IMR-90 (cell line): ENCODE data around the gene LBH. TPM values are rescaled to one million over a fixed set of nuclear protein-coding genes. Genes with fewer than 3 reads are reported as not detected.

Experiments used
- ATAC-seq: fragments of 200-7000 bp; cut with Tn5 transposase; 2 replicates; pipeline ENCODE4 v1.9.1; 2020; ENCODE audit warnings: low read depth, mild to moderate bottlenecking, moderate library complexity
- BruUV-seq: library from RNA; stranded (reverse); fragments of 400-500 nt; replicated peaks from 2 replicates; lab custom pipeline; 2021; lab: Mats Ljungman, UMichigan
- CTCF ChIA-PET: fragments of 300-600 bp; formaldehyde crosslinking; extraction: SDS; loops from one replicate; lab custom pipeline; 2021; ENCODE audit warnings: antibody characterized with exemption; lab: Yijun Ruan, JAX
- POLR2A ChIA-PET: fragments of 300-600 bp; sonication (Branson Sonifier 250); formaldehyde crosslinking; loops from one replicate; lab custom pipeline; 2022; ENCODE audit warnings: antibody characterized with exemption; ENCODE audit not compliant: unreplicated experiment; lab: Charles Lee
- DNase-seq: peaks from one replicate; pipeline ENCODE4 v3.0.0; 2013
- H2AFZ ChIP-seq: replicated peaks from 2 replicates; pipeline ENCODE3; 2013; ENCODE audit warnings: low read length, mild to moderate bottlenecking; ENCODE audit not compliant: poor library complexity
- H2AK5ac ChIP-seq: 2 replicates; pipeline ENCODE4 v1.6.1; 2013; ENCODE audit warnings: low read depth, low read length, inconsistent platforms
- H2AK9ac ChIP-seq: replicated peaks from 2 replicates; pipeline ENCODE3; 2013; ENCODE audit warnings: mild to moderate bottlenecking, low read depth, low read length, moderate library complexity; ENCODE audit not compliant: poor library complexity
- H2BK120ac ChIP-seq: 2 replicates; pipeline ENCODE4 v1.6.1; 2013; ENCODE audit warnings: low read depth, low read length, inconsistent platforms
- H2BK15ac ChIP-seq: 3 replicates; pipeline ENCODE4 v1.6.1; 2013; ENCODE audit warnings: low read depth, low read length, inconsistent platforms
- H2BK20ac ChIP-seq: 2 replicates; pipeline ENCODE4 v1.6.1; 2013; ENCODE audit warnings: low read depth, mild to moderate bottlenecking, inconsistent platforms, low read length, moderate library complexity
- H2BK5ac ChIP-seq: 2 replicates; pipeline ENCODE4 v1.6.1; 2013; ENCODE audit warnings: mild to moderate bottlenecking, low read depth, low read length, inconsistent platforms; ENCODE audit not compliant: poor library complexity, severe bottlenecking
- H3K14ac ChIP-seq: replicated peaks from 2 replicates; pipeline ENCODE4 v1.6.1; 2013; ENCODE audit warnings: low read depth, low read length, inconsistent platforms
- H3K18ac ChIP-seq: 2 replicates; pipeline ENCODE4 v1.6.1; 2013; ENCODE audit warnings: low read depth, low read length, control low read depth
- H3K23ac ChIP-seq: 2 replicates; pipeline ENCODE4 v1.6.1; 2013; ENCODE audit warnings: low read depth, low read length, inconsistent platforms
- H3K27ac ChIP-seq: 2 replicates; pipeline ENCODE4 v1.5.1; 2013; ENCODE audit warnings: mild to moderate bottlenecking, control low read depth, low read length; ENCODE audit not compliant: insufficient read depth
- H3K27me3 ChIP-seq: 2 replicates; pipeline ENCODE4 v1.6.1; 2013; ENCODE audit warnings: low read length; ENCODE audit not compliant: control insufficient read depth, insufficient read depth
- H3K36me3 ChIP-seq: 2 replicates; pipeline ENCODE4 v1.6.1; 2013; ENCODE audit warnings: low read length, mixed read lengths; ENCODE audit not compliant: control insufficient read depth, insufficient read depth
- H3K4ac ChIP-seq: 2 replicates; pipeline ENCODE4 v1.6.1; 2013; ENCODE audit warnings: low read depth, low read length, inconsistent platforms
- H3K4me1 ChIP-seq: 2 replicates; pipeline ENCODE4 v1.6.1; 2013; ENCODE audit warnings: low read length, mixed read lengths; ENCODE audit not compliant: control insufficient read depth, insufficient read depth
- H3K4me2 ChIP-seq: 2 replicates; pipeline ENCODE4 v1.6.1; 2013; ENCODE audit warnings: low read depth, mild to moderate bottlenecking, control low read depth, low read length, moderate library complexity
- H3K4me3 ChIP-seq: 2 replicates; pipeline ENCODE4 v1.5.1; 2013; ENCODE audit warnings: low read depth, mild to moderate bottlenecking, control low read depth, low read length, moderate library complexity; ENCODE audit not compliant: insufficient read depth
- H3K56ac ChIP-seq: 2 replicates; pipeline ENCODE4 v1.6.1; 2013; ENCODE audit warnings: low read length, inconsistent platforms; ENCODE audit not compliant: insufficient read depth; ENCODE audit errors: extremely low read depth
- H3K79me1 ChIP-seq, 2 experiments: 2 replicates each; pipeline ENCODE4 v1.6.1; 2013; ENCODE audit warnings: low read length in 2 of 2, inconsistent platforms in 1 of 2, low read depth in 1 of 2
- H3K9ac ChIP-seq: 2 replicates; pipeline ENCODE4 v1.6.1; 2013; ENCODE audit warnings: low read depth, low read length, control low read depth
- H3K9me1 ChIP-seq: 2 replicates; pipeline ENCODE4 v1.6.1; 2013; ENCODE audit warnings: low read length, inconsistent platforms; ENCODE audit not compliant: insufficient read depth
- H3K9me3 ChIP-seq: 2 replicates; pipeline ENCODE4 v1.6.1; 2013; ENCODE audit warnings: low read length; ENCODE audit not compliant: control insufficient read depth, insufficient read depth
- H4K20me1 ChIP-seq: 2 replicates; pipeline ENCODE4 v1.6.1; 2013; ENCODE audit warnings: low read length, inconsistent platforms; ENCODE audit not compliant: insufficient read depth
- H4K5ac ChIP-seq: 2 replicates; pipeline ENCODE4 v1.6.1; 2013; ENCODE audit warnings: mild to moderate bottlenecking, low read depth, low read length, control low read depth
- H4K8ac ChIP-seq, 2 experiments: 2 replicates each; pipeline ENCODE4 v1.6.1; 2013; ENCODE audit warnings: low read depth in 2 of 2, low read length in 2 of 2, control low read depth in 1 of 2, inconsistent platforms in 1 of 2
- H4K91ac ChIP-seq: 2 replicates; pipeline ENCODE4 v1.6.1; 2013; ENCODE audit warnings: low read depth, low read length, inconsistent platforms; ENCODE audit not compliant: insufficient read depth
- CHD1 ChIP-seq: IDR thresholded peaks from 2 replicates; pipeline ENCODE4 v1.6.1; 2012; ENCODE audit warnings: low read depth, low read length, improper control_type of control experiment
- ELK1 ChIP-seq: fragments of 150-350 bp; IDR thresholded peaks from 2 replicates; pipeline ENCODE4 v1.6.1; 2016; ENCODE audit warnings: low read depth, mild to moderate bottlenecking, low read length, moderate library complexity, borderline replicate concordance
- FOS ChIP-seq: fragments of 150-350 bp; IDR thresholded peaks from 2 replicates; pipeline ENCODE4 v1.6.1; 2016; ENCODE audit warnings: low read depth, low read length
- MAFK ChIP-seq: IDR thresholded peaks from 2 replicates; pipeline ENCODE4 v1.6.1; 2012; ENCODE audit warnings: low read depth, low read length, improper control_type of control experiment
- MAZ ChIP-seq: IDR thresholded peaks from 2 replicates; pipeline ENCODE4 v1.6.1; 2012; ENCODE audit warnings: low read depth, mild to moderate bottlenecking, low read length, improper control_type of control experiment, moderate library complexity, borderline replicate concordance
- MXI1 ChIP-seq: IDR thresholded peaks from 2 replicates; pipeline ENCODE4 v1.6.1; 2012; ENCODE audit warnings: low read depth, mild to moderate bottlenecking, low read length, moderate library complexity, borderline replicate concordance
- POLR2A ChIP-seq: IDR thresholded peaks from 2 replicates; pipeline ENCODE4 v1.6.1; 2012; ENCODE audit warnings: mild to moderate bottlenecking, low read depth, low read length
- SMC3 ChIP-seq: fragments of 150-350 bp; IDR thresholded peaks from 2 replicates; pipeline ENCODE4 v1.6.1; 2016; ENCODE audit warnings: low read depth, mild to moderate bottlenecking, antibody characterized with exemption, low read length, moderate library complexity
- USF2 ChIP-seq: fragments of 150-350 bp; IDR thresholded peaks from 2 replicates; pipeline ENCODE4 v1.6.1; 2017; ENCODE audit warnings: mild to moderate bottlenecking, antibody characterized with exemption, low read length, low read depth
- WGBS, 2 experiments: methylation state at CpG; one replicate each; pipeline versions ENCODE4 v1.1.5 to v1.1.7; 2013; ENCODE audit warnings: missing lambda C conversion rate in 2 of 2; ENCODE audit not compliant: insufficient read length in 1 of 2; ENCODE audit errors: extremely low coverage in 2 of 2; 5-methylcytosine and 5-hydroxymethylcytosine counted together
- dilution Hi-C: fragments of 300-500 bp; cut with HindIII; formaldehyde crosslinking; loops from one replicate; pipeline ENCODE4 v1.14.3; 2018; ENCODE audit warnings: low sequenced_read_pairs; ENCODE audit not compliant: unreplicated experiment
- in situ Hi-C: fragments of 300-500 bp; cut with MboI; formaldehyde crosslinking; loops from 3 replicates; pipeline ENCODE4 v1.14.3; 2019; ENCODE audit warnings: low sequenced_read_pairs, inconsistent platforms, mixed read lengths
- intact Hi-C: fragments of 100-400 bp; cut with micrococcal nuclease; formaldehyde crosslinking; loops from 2 replicates; pipeline ENCODE4 v1.10.0; 2022
- polyA plus RNA-seq, 3 experiments: library from polyadenylated mRNA; depleted of rRNA; stranded (reverse); fragments of >200 nt; gene quantifications; 2 replicates each; pipeline ENCODE4 v1.2.3, GENCODE V29; 2012; ENCODE audit warnings: low replicate concordance in 1 of 3
- total RNA-seq: library from RNA; depleted of rRNA; stranded (reverse); fragments of >200 nt; gene quantifications from 2 replicates; pipeline ENCODE4 v1.2.3, GENCODE V29; 2012

Gene LBH
- total and polyA plus RNA-seq, 2 of the 4 experiments (the other 2 are of a cell fraction): 158 to 202 TPM

- Histone ChIP-seq H3K4ac (no peak overlapping the region), H4K20me1 (no peaks in the 10 kb centered on the region), H2AFZ (no peak overlapping the region), H3K14ac (no peak overlapping the region), H2AK5ac (no peak overlapping the region; the same call in 1 of the 2 replicates), H3K4me2 (no peak overlapping the region), H3K36me3 (no peaks in the 10 kb centered on the region), H3K4me1 (peaks cover 9% of the 10 kb centered on the region), H4K5ac (no peak overlapping the region), H3K9me1 (peaks cover 4% of the 10 kb centered on the region; the same call in 1 of the 2 replicates), H2BK20ac (no peak overlapping the region), H2BK5ac (no peak overlapping the region), H2AK9ac (no peak overlapping the region), H3K18ac (no peak overlapping the region), H3K56ac (no peak overlapping the region), H3K27ac (no peak overlapping the region), H4K91ac (no peak overlapping the region), H3K4me3 (no peak overlapping the region), H2BK120ac (no peak overlapping the region), H3K9me3 (no peaks in the 10 kb centered on the region), H3K27me3 (no peaks in the 10 kb centered on the region; the same call in 1 of the 2 replicates), H4K8ac (no peak overlapping the region), H3K9ac (no peak overlapping the region), H2BK15ac (no peak overlapping the region), H3K23ac (no peak overlapping the region), H3K79me1 (no peaks in the 10 kb centered on the region)
- TF ChIP-seq MAFK: no peak
- no peak for TF ChIP-seq FOS
- no peak for TF ChIP-seq CHD1
- TF ChIP-seq MAZ: no peak
- no peak for TF ChIP-seq USF2
- no peak for TF ChIP-seq MXI1
- no peak for TF ChIP-seq POLR2A
- TF ChIP-seq SMC3: no peak
- no peak for TF ChIP-seq ELK1
- DNase-seq (no peak), ATAC-seq (no peak)
- intact Hi-C loops: no loop called here
- BruUV-seq: no TSS peak
- WGBS, 2 experiments: 79% methylated on average over 5 of the region's 7 CpGs; no CpG with 5 or more reads in 1 of the 2 experiments
- ChIA-PET POLR2A (no interaction called here), CTCF (no interaction called here)
- in situ Hi-C loops: no loop called here
- dilution Hi-C loops: no loop called here
Observed at GRCh38 chr2:30194421-30194820, 36.9 kb upstream of the LBH start.
